MM.1S (cell line): Measurements from ENCODE around the gene NCAPD3.

ENCODE experiments used
- CTCF ChIP-seq: fragments of 300-600 bp; sonication (generic); IDR thresholded peaks from 2 replicates; pipeline ENCODE4 v1.5.1; 2016; ENCODE audit warnings: antibody characterized with exemption, low read length, mixed read lengths
- EZH2 ChIP-seq: fragments of 300-600 bp; sonication (generic); optimal IDR thresholded peaks from 2 replicates; pipeline ENCODE3; 2017; ENCODE audit warnings: low read depth, mild to moderate bottlenecking, antibody characterized with exemption, low read length, mixed read lengths
- EZH2phosphoT487 ChIP-seq: fragments of 300-600 bp; sonication (generic); IDR thresholded peaks from 2 replicates; pipeline ENCODE4 v1.6.1; 2018; ENCODE audit warnings: antibody characterized with exemption, low read length

GRCh38 chr11:134235399-134235798, 11.6 kb upstream of the NCAPD3 start:
- TF ChIP-seq CTCF (no peak), EZH2phosphoT487 (no peak), EZH2 (no peak)
